WTC11 (cell line): ENCODE data around the gene AFG3L2. TPM values are rescaled to one million over a fixed set of nuclear protein-coding genes. Genes with fewer than 3 reads are reported as not detected.

Source experiments
- ATAC-seq: fragments of 200-7000 bp; cut with Tn5 transposase; 2 replicates; pipeline ENCODE4 v1.10.0; 2021; ENCODE audit warnings: mild to moderate bottlenecking, moderate library complexity
- CTCF ChIA-PET: fragments of 300-600 bp; sonication (Branson Sonifier 250); formaldehyde crosslinking; loops from one replicate; lab custom pipeline; 2021; ENCODE audit warnings: antibody characterized with exemption; lab: Charles Lee
- POLR2A ChIA-PET: fragments of 350-600 bp; sonication (Branson Sonifier 250); formaldehyde crosslinking; loops from one replicate; lab custom pipeline; 2021; ENCODE audit warnings: antibody characterized with exemption; lab: Charles Lee
- DNase-seq: peaks from one replicate; pipeline ENCODE4 v3.0.0; 2021; ENCODE audit warnings: low spot score
- H3K27ac Mint-ChIP-seq: 2 replicates; pipeline ENCODE4 v1.8.0; 2021; ENCODE audit warnings: mixed read lengths
- H3K27me3 Mint-ChIP-seq: 2 replicates; pipeline ENCODE4 v1.8.0; 2021; ENCODE audit warnings: low read depth, mild to moderate bottlenecking, moderate library complexity, mixed read lengths
- H3K36me3 Mint-ChIP-seq: 2 replicates; pipeline ENCODE4 v1.8.0; 2021; ENCODE audit warnings: mixed read lengths
- H3K4me1 Mint-ChIP-seq: 2 replicates; pipeline ENCODE4 v1.8.0; 2022; ENCODE audit warnings: mixed read lengths
- H3K4me3 Mint-ChIP-seq: 2 replicates; pipeline ENCODE4 v1.8.0; 2021; ENCODE audit warnings: mild to moderate bottlenecking, moderate library complexity, mixed read lengths
- H3K9me3 Mint-ChIP-seq: 2 replicates; pipeline ENCODE4 v1.8.0; 2021; ENCODE audit warnings: mixed read lengths
- CBFB ChIP-seq: sonication (generic); formaldehyde crosslinking; IDR thresholded peaks from 2 replicates; pipeline ENCODE4 v1.8.1; 2022; ENCODE audit warnings: mild to moderate bottlenecking, low read depth, missing genetic modification reagents
- CREB1 ChIP-seq: sonication (generic); formaldehyde crosslinking; IDR thresholded peaks from 2 replicates; pipeline ENCODE4 v1.8.0; 2023; ENCODE audit warnings: mild to moderate bottlenecking, missing genetic modification reagents
- CREM ChIP-seq: sonication (generic); formaldehyde crosslinking; IDR thresholded peaks from 2 replicates; pipeline ENCODE4 v1.8.1; 2022; ENCODE audit warnings: mild to moderate bottlenecking, missing genetic modification reagents, moderate library complexity
- FOXJ3 ChIP-seq: sonication (generic); formaldehyde crosslinking; IDR thresholded peaks from 2 replicates; pipeline ENCODE4 v1.9.0; 2021; ENCODE audit warnings: missing genetic modification reagents, mild to moderate bottlenecking, borderline replicate concordance
- FOXP4 ChIP-seq: sonication (generic); formaldehyde crosslinking; IDR thresholded peaks from 2 replicates; pipeline ENCODE4 v1.8.0; 2022; ENCODE audit warnings: mild to moderate bottlenecking, missing genetic modification reagents
- NR1H2 ChIP-seq: sonication (generic); formaldehyde crosslinking; IDR thresholded peaks from 2 replicates; pipeline ENCODE4 v1.9.0; 2021; ENCODE audit warnings: mild to moderate bottlenecking, moderate library complexity, missing genetic modification reagents
- RELA ChIP-seq: sonication (generic); formaldehyde crosslinking; IDR thresholded peaks from 2 replicates; pipeline ENCODE4 v1.8.1; 2022; ENCODE audit warnings: missing genetic modification reagents, mild to moderate bottlenecking, borderline replicate concordance
- STAT6 ChIP-seq: sonication (generic); formaldehyde crosslinking; conservative IDR thresholded peaks from 2 replicates; pipeline ENCODE4 v1.8.1; 2023; ENCODE audit warnings: mild to moderate bottlenecking, low read depth, missing genetic modification reagents, moderate library complexity
- ZNF121 ChIP-seq: sonication (generic); formaldehyde crosslinking; IDR thresholded peaks from 2 replicates; pipeline ENCODE4 v1.8.0; 2023; ENCODE audit warnings: missing genetic modification reagents
- ZNF219 ChIP-seq: sonication (generic); formaldehyde crosslinking; IDR thresholded peaks from 2 replicates; pipeline ENCODE4 v1.8.0; 2023; ENCODE audit warnings: missing genetic modification reagents, mild to moderate bottlenecking, borderline replicate concordance
- ZNF232 ChIP-seq: sonication (generic); formaldehyde crosslinking; IDR thresholded peaks from 2 replicates; pipeline ENCODE4 v1.8.0; 2022; ENCODE audit warnings: mild to moderate bottlenecking, missing genetic modification reagents
- ZNF396 ChIP-seq: fragments of 250-450 bp; sonication (Bioruptor Pico); IDR thresholded peaks from 2 replicates; pipeline ENCODE4 v1.8.0; 2021; ENCODE audit warnings: mild to moderate bottlenecking, moderate library complexity, borderline replicate concordance
- total RNA-seq: library from RNA; stranded (reverse); gene quantifications from 3 replicates; pipeline ENCODE4 v1.2.3, GENCODE V29; 2021
- TF ChIP-seq, protein P1 (sequence below): sonication (generic); formaldehyde crosslinking; IDR thresholded peaks from 2 replicates; pipeline ENCODE4 v1.8.1; 2022; ENCODE audit warnings: low read depth, mild to moderate bottlenecking, moderate library complexity, missing genetic modification reagents, borderline replicate concordance
- TF ChIP-seq, protein P2 (sequence below): sonication (generic); formaldehyde crosslinking; IDR thresholded peaks from 2 replicates; pipeline ENCODE4 v1.8.0; 2023; ENCODE audit warnings: missing genetic modification reagents
- TF ChIP-seq, protein P3 (sequence below): fragments of 250-450 bp; sonication (Bioruptor Pico); conservative IDR thresholded peaks from 2 replicates; pipeline ENCODE4 v1.9.0; 2021; ENCODE audit warnings: mild to moderate bottlenecking
- TF ChIP-seq, protein P4 (sequence below): fragments of 200-600 bp; IDR thresholded peaks from 2 replicates; pipeline ENCODE4 v1.8.0; 2022; ENCODE audit warnings: antibody characterized with exemption
- TF ChIP-seq, protein P5 (sequence below): fragments of 250-450 bp; sonication (Bioruptor Pico); IDR thresholded peaks from 2 replicates; pipeline ENCODE4 v1.8.0; 2021; ENCODE audit warnings: mild to moderate bottlenecking
- TF ChIP-seq, protein P6 (sequence below): sonication (generic); formaldehyde crosslinking; IDR thresholded peaks from 2 replicates; pipeline ENCODE4 v1.8.0; 2023; ENCODE audit warnings: missing genetic modification reagents, mild to moderate bottlenecking, borderline replicate concordance

AFG3L2 gene
- total RNA-seq, 1 experiment from 2014 or later, result 109 TPM

- ChIA-PET POLR2A (no interaction called here), CTCF (no interaction called here)
- H3K27ac Mint-ChIP-seq, result peak overlapping the region; percentile 37; the same call in 1 of the 2 replicates
- H3K27me3 Mint-ChIP-seq, result no peaks in the 10 kb centered on the region
- H3K4me3 Mint-ChIP-seq, result peak overlapping the region; percentile 87
- DNase-seq (no peak), ATAC-seq (no peak)
- no peaks in the 10 kb centered on the region for H3K9me3 Mint-ChIP-seq
- peaks cover 14% of the 10 kb centered on the region for H3K36me3 Mint-ChIP-seq
- H3K4me1 Mint-ChIP-seq, result peaks cover 41% of the 10 kb centered on the region
- TF ChIP-seq ZNF121 (no peak), CREM (CRISPR knock-in tag) (no peak), ZNF219 (CRISPR knock-in tag) (no peak)
- TF ChIP-seq, protein P1, sequence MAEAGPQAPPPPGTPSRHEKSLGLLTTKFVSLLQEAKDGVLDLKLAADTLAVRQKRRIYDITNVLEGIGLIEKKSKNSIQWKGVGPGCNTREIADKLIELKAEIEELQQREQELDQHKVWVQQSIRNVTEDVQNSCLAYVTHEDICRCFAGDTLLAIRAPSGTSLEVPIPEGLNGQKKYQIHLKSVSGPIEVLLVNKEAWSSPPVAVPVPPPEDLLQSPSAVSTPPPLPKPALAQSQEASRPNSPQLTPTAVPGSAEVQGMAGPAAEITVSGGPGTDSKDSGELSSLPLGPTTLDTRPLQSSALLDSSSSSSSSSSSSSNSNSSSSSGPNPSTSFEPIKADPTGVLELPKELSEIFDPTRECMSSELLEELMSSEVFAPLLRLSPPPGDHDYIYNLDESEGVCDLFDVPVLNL (CRISPR knock-in tag), result no peak
- TF ChIP-seq, protein P2, sequence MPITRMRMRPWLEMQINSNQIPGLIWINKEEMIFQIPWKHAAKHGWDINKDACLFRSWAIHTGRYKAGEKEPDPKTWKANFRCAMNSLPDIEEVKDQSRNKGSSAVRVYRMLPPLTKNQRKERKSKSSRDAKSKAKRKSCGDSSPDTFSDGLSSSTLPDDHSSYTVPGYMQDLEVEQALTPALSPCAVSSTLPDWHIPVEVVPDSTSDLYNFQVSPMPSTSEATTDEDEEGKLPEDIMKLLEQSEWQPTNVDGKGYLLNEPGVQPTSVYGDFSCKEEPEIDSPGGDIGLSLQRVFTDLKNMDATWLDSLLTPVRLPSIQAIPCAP (CRISPR knock-in tag), result no peak
- TF ChIP-seq, all 79 proteins: peak for 0
These were observed 2.6 kb downstream of the AFG3L2 start for GRCh38 chr18:12374401-12374800.

GRCh38 chr18:12373771-12374116 lies 3.3 kb downstream of the AFG3L2 start:
- Mint-ChIP-seq H3K27me3 (no peaks in the 10 kb centered on the region), H3K9me3 (no peaks in the 10 kb centered on the region), H3K4me3 (no peak overlapping the region), H3K4me1 (peaks cover 39% of the 10 kb centered on the region), H3K36me3 (peaks cover 17% of the 10 kb centered on the region), H3K27ac (peak overlapping the region; percentile 13; the same call in 1 of the 2 replicates)
- DNase-seq (no peak), ATAC-seq (no peak)
- CTCF ChIA-PET, result interaction anchor here (0.6 to 2.1 kb wide), 3 partner anchors 45 to 91 kb away, joined by 3 to 9 read pairs (median 3); no protein-coding TSS in a partner anchor
- POLR2A ChIA-PET, result no interaction called here
- TF ChIP-seq ZNF396 (CRISPR knock-in tag) (no peak), ZNF232 (CRISPR knock-in tag) (no peak), NR1H2 (CRISPR knock-in tag) (no peak), FOXJ3 (CRISPR knock-in tag) (no peak), RELA (CRISPR knock-in tag) (no peak), STAT6 (CRISPR knock-in tag) (no peak), CBFB (CRISPR knock-in tag) (no peak), CREB1 (no peak), FOXP4 (CRISPR knock-in tag) (no peak)
- TF ChIP-seq, protein P3, sequence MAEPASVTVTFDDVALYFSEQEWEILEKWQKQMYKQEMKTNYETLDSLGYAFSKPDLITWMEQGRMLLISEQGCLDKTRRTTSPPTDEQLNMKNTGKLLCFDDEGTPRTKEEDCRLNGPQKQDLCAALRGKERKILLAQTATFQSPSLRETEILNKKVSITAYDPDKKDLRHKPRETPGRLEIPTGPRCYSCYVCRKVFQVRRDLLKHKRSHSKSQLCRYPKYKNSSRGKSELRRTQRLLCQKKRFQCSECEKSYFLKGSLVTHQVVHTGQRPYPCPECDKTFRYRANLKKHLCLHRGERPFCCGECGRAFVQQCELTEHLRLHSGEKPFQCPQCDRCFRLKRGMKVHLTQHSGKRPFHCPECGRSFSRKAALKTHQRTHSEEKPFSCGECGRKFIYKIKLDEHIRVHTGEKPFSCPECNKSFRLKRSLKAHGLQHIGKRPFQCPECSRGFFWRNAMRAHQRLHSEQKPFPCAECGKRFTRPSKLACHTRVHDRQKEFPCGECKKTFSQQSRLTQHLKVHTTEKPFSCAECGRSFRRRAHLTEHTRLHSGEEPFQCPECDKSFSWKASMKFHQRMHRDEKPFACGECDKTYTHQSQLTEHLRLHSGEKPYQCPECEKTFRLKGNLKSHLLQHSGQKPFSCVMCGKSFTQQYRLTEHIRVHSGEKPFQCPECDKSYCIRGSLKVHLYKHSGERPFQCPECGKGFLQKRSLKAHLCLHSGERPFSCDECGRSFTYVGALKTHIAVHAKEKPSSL (CRISPR knock-in tag), result no peak
- TF ChIP-seq, protein P4, sequence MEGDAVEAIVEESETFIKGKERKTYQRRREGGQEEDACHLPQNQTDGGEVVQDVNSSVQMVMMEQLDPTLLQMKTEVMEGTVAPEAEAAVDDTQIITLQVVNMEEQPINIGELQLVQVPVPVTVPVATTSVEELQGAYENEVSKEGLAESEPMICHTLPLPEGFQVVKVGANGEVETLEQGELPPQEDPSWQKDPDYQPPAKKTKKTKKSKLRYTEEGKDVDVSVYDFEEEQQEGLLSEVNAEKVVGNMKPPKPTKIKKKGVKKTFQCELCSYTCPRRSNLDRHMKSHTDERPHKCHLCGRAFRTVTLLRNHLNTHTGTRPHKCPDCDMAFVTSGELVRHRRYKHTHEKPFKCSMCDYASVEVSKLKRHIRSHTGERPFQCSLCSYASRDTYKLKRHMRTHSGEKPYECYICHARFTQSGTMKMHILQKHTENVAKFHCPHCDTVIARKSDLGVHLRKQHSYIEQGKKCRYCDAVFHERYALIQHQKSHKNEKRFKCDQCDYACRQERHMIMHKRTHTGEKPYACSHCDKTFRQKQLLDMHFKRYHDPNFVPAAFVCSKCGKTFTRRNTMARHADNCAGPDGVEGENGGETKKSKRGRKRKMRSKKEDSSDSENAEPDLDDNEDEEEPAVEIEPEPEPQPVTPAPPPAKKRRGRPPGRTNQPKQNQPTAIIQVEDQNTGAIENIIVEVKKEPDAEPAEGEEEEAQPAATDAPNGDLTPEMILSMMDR, result no peak
- TF ChIP-seq, protein P5, sequence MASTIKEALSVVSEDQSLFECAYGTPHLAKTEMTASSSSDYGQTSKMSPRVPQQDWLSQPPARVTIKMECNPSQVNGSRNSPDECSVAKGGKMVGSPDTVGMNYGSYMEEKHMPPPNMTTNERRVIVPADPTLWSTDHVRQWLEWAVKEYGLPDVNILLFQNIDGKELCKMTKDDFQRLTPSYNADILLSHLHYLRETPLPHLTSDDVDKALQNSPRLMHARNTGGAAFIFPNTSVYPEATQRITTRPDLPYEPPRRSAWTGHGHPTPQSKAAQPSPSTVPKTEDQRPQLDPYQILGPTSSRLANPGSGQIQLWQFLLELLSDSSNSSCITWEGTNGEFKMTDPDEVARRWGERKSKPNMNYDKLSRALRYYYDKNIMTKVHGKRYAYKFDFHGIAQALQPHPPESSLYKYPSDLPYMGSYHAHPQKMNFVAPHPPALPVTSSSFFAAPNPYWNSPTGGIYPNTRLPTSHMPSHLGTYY (CRISPR knock-in tag), result no peak
- TF ChIP-seq, protein P6, sequence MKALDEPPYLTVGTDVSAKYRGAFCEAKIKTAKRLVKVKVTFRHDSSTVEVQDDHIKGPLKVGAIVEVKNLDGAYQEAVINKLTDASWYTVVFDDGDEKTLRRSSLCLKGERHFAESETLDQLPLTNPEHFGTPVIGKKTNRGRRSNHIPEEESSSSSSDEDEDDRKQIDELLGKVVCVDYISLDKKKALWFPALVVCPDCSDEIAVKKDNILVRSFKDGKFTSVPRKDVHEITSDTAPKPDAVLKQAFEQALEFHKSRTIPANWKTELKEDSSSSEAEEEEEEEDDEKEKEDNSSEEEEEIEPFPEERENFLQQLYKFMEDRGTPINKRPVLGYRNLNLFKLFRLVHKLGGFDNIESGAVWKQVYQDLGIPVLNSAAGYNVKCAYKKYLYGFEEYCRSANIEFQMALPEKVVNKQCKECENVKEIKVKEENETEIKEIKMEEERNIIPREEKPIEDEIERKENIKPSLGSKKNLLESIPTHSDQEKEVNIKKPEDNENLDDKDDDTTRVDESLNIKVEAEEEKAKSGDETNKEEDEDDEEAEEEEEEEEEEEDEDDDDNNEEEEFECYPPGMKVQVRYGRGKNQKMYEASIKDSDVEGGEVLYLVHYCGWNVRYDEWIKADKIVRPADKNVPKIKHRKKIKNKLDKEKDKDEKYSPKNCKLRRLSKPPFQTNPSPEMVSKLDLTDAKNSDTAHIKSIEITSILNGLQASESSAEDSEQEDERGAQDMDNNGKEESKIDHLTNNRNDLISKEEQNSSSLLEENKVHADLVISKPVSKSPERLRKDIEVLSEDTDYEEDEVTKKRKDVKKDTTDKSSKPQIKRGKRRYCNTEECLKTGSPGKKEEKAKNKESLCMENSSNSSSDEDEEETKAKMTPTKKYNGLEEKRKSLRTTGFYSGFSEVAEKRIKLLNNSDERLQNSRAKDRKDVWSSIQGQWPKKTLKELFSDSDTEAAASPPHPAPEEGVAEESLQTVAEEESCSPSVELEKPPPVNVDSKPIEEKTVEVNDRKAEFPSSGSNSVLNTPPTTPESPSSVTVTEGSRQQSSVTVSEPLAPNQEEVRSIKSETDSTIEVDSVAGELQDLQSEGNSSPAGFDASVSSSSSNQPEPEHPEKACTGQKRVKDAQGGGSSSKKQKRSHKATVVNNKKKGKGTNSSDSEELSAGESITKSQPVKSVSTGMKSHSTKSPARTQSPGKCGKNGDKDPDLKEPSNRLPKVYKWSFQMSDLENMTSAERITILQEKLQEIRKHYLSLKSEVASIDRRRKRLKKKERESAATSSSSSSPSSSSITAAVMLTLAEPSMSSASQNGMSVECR (CRISPR knock-in tag), result no peak
